HG03442 (cell line): ENCODE measurements around the gene ZCCHC14.
"Not testable (repeated sequence)": the region's sequence is repeated elsewhere in the genome, so short reads cannot be mapped to it uniquely, and the experiment has no call there.

Experiments used
- ATAC-seq: cut with Tn5 transposase; IDR thresholded peaks from one replicate; pipeline ENCODE4 v1.9.1; 2021; ENCODE audit warnings: mild to moderate bottlenecking, moderate library complexity; ENCODE audit not compliant: unreplicated experiment

ZCCHC14 gene

GRCh38 chr16:87497767-87498290 lies 5.0 kb upstream of the ZCCHC14 start:
- not testable (repeated sequence) for ATAC-seq

- not testable (repeated sequence) for ATAC-seq
Observed at GRCh38 chr16:87497023-87497766, 4.4 kb upstream of the ZCCHC14 start.

GRCh38 chr16:87496447-87496801 lies 3.6 kb upstream of the ZCCHC14 start:
- no peak for ATAC-seq

- ATAC-seq, result no peak
Observed at GRCh38 chr16:87495578-87496446, 3.0 kb upstream of the ZCCHC14 start.

GRCh38 chr16:87493608-87494280 lies 920 bp upstream of the ZCCHC14 start:
- no peak for ATAC-seq

- no peak for ATAC-seq
Observed at GRCh38 chr16:87492291-87492630, 563 bp downstream of the ZCCHC14 start.

GRCh38 chr16:87491522-87492290 lies 1.1 kb downstream of the ZCCHC14 start:
- ATAC-seq, result no peak

GRCh38 chr16:87490799-87491521 lies 1.9 kb downstream of the ZCCHC14 start:
- not testable (repeated sequence) for ATAC-seq

GRCh38 chr16:87490096-87490798 lies 2.6 kb downstream of the ZCCHC14 start:
- no peak for ATAC-seq

- ATAC-seq, result no peak
Observed at GRCh38 chr16:87489434-87490045, 3.3 kb downstream of the ZCCHC14 start.

GRCh38 chr16:87488960-87489359 lies 3.9 kb downstream of the ZCCHC14 start:
- ATAC-seq, result not testable (repeated sequence)

- ATAC-seq, result no peak
Observed at GRCh38 chr16:87487361-87487924, 5.4 kb downstream of the ZCCHC14 start.

GRCh38 chr16:87486713-87487247 lies 6.0 kb downstream of the ZCCHC14 start:
- ATAC-seq, result no peak

- ATAC-seq, result no peak
Observed at GRCh38 chr16:87486282-87486681, 6.5 kb downstream of the ZCCHC14 start.

GRCh38 chr16:87485792-87486191 lies 7.0 kb downstream of the ZCCHC14 start:
- ATAC-seq, result not testable (repeated sequence)

- ATAC-seq, result no peak
Observed at GRCh38 chr16:87484487-87485331, 8.1 kb downstream of the ZCCHC14 start.

GRCh38 chr16:87483481-87483880 lies 9.3 kb downstream of the ZCCHC14 start:
- no peak for ATAC-seq
